ENCODE results near the gene SNPH. TPM values are rescaled to one million over a fixed set of nuclear protein-coding genes. Genes with fewer than 3 reads are reported as not detected.

SNPH gene
- total and polyA plus RNA-seq, 2 donors from 2014 or later = 3.1 TPM

GRCh38 chr20:1241456-1241855 is 24.6 kb upstream of the SNPH start:
- DNase-seq (no peak), FAIRE-seq (no peak)
- H3K9me3 ChIP-seq (ENCODE audit: control insufficient read depth in 2 of 3, insufficient read depth in 1 of 3, low read length in 3 of 3) = no peaks in the 10 kb centered on the region
- no peaks in the 10 kb centered on the region for H3K27me3 ChIP-seq (ENCODE audit: control insufficient read depth, insufficient read depth, low read length)
- no peak for TF ChIP-seq CTCF (IDR thresholded peaks at IDR 0.05; ENCODE audit: borderline replicate concordance, extremely low read depth, insufficient read depth)
- intact Hi-C loops (cut with DNase I) = no loop called here
- no peak overlapping the region for H3K27ac ChIP-seq (ENCODE audit: low read depth in 2 of 2, low read length in 2 of 2)
- no peak overlapping the region for H3K9ac ChIP-seq (ENCODE audit: low read length in 3 of 3)
- no peaks in the 10 kb centered on the region for H3K4me1 ChIP-seq (ENCODE audit: control insufficient read depth in 2 of 3, insufficient read depth in 2 of 3, low read depth in 1 of 3, low read length in 3 of 3)
- H3K4me3 ChIP-seq (ENCODE audit: low read length in 3 of 3) = no peak overlapping the region
- no peaks in the 10 kb centered on the region for H3K36me3 ChIP-seq (ENCODE audit: control insufficient read depth in 2 of 3, insufficient read depth in 3 of 3, low read length in 3 of 3)

GRCh38 chr20:1242099-1242498 is 24.0 kb upstream of the SNPH start:
- no peak for FAIRE-seq
- Histone ChIP-seq H3K9me3 (ENCODE audit: control insufficient read depth in 2 of 3, insufficient read depth in 1 of 3, low read length in 3 of 3) (no peaks in the 10 kb centered on the region), H3K27me3 (ENCODE audit: control insufficient read depth, insufficient read depth, low read length) (no peaks in the 10 kb centered on the region), H3K4me1 (ENCODE audit: control insufficient read depth in 2 of 3, insufficient read depth in 2 of 3, low read depth in 1 of 3, low read length in 3 of 3) (no peaks in the 10 kb centered on the region), H3K36me3 (ENCODE audit: control insufficient read depth in 2 of 3, insufficient read depth in 3 of 3, low read length in 3 of 3) (no peaks in the 10 kb centered on the region), H3K9ac (ENCODE audit: low read length in 3 of 3) (no peak overlapping the region), H3K4me3 (ENCODE audit: low read length in 3 of 3) (no peak overlapping the region), H3K27ac (ENCODE audit: low read depth in 2 of 2, low read length in 2 of 2) (no peak overlapping the region)
- DNase-seq = no peak
- TF ChIP-seq CTCF (IDR thresholded peaks at IDR 0.05; ENCODE audit: borderline replicate concordance, extremely low read depth, insufficient read depth) = no peak
- intact Hi-C loops (cut with DNase I) = no loop called here

- no peak for TF ChIP-seq CTCF (IDR thresholded peaks at IDR 0.05; ENCODE audit: borderline replicate concordance, extremely low read depth, insufficient read depth)
- DNase-seq = no peak
- intact Hi-C loops (cut with DNase I) = no loop called here
Observed at GRCh38 chr20:1242530-1242929, 23.6 kb upstream of the SNPH start.

GRCh38 chr20:1245578-1245977 is 20.5 kb upstream of the SNPH start:
- H3K36me3 ChIP-seq (ENCODE audit: control insufficient read depth in 2 of 3, insufficient read depth in 3 of 3, low read length in 3 of 3) = no peaks in the 10 kb centered on the region
- no peaks in the 10 kb centered on the region for H3K9me3 ChIP-seq (ENCODE audit: control insufficient read depth in 2 of 3, insufficient read depth in 1 of 3, low read length in 3 of 3)
- no peak overlapping the region for H3K9ac ChIP-seq (ENCODE audit: low read length in 3 of 3)
- no peak for TF ChIP-seq CTCF (IDR thresholded peaks at IDR 0.05; ENCODE audit: borderline replicate concordance, extremely low read depth, insufficient read depth)
- no peak overlapping the region for H3K27ac ChIP-seq (ENCODE audit: low read depth in 2 of 2, low read length in 2 of 2)
- H3K4me3 ChIP-seq (ENCODE audit: low read length in 3 of 3) = no peak overlapping the region
- H3K27me3 ChIP-seq (ENCODE audit: control insufficient read depth, insufficient read depth, low read length) = no peaks in the 10 kb centered on the region
- intact Hi-C loops (cut with DNase I) = no loop called here
- FAIRE-seq (no peak), DNase-seq (no peak)
- no peaks in the 10 kb centered on the region for H3K4me1 ChIP-seq (ENCODE audit: control insufficient read depth in 2 of 3, insufficient read depth in 2 of 3, low read depth in 1 of 3, low read length in 3 of 3)

More at GRCh38 chr20:1242530-1242929, 23.6 kb upstream of the SNPH start:
- H3K27me3 ChIP-seq (ENCODE audit: control insufficient read depth, insufficient read depth, low read length) = no peaks in the 10 kb centered on the region
- H3K4me3 ChIP-seq (ENCODE audit: low read length in 3 of 3) = no peak overlapping the region
- H3K4me1 ChIP-seq (ENCODE audit: control insufficient read depth in 2 of 3, insufficient read depth in 2 of 3, low read depth in 1 of 3, low read length in 3 of 3) = no peaks in the 10 kb centered on the region
- no peak for FAIRE-seq
- H3K9me3 ChIP-seq (ENCODE audit: control insufficient read depth in 2 of 3, insufficient read depth in 1 of 3, low read length in 3 of 3) = no peaks in the 10 kb centered on the region
- no peak overlapping the region for H3K9ac ChIP-seq (ENCODE audit: low read length in 3 of 3)
- no peak overlapping the region for H3K27ac ChIP-seq (ENCODE audit: low read depth in 2 of 2, low read length in 2 of 2)
- H3K36me3 ChIP-seq (ENCODE audit: control insufficient read depth in 2 of 3, insufficient read depth in 3 of 3, low read length in 3 of 3) = no peaks in the 10 kb centered on the region
